Fibroblast of lung (primary cell): Measurements from ENCODE around the gene PGM1. TPM values are rescaled to one million over a fixed set of nuclear protein-coding genes. Genes with fewer than 3 reads are reported as not detected.

ENCODE experiments used
- DNase-seq, 2 donors: peaks; one replicate each; pipeline versions ENCODE4 v3.0.0 to v3.0.0-alpha.2; 2010; ENCODE audit warnings: low read depth in 2 of 2
- H2AFZ ChIP-seq: 2 replicates; pipeline ENCODE4 v1.5.1; 2012; ENCODE audit warnings: low read length, control low read depth, inconsistent platforms
- H3K27ac ChIP-seq: 2 replicates; pipeline ENCODE4 v1.5.1; 2011; ENCODE audit warnings: low read length, control low read depth; ENCODE audit not compliant: insufficient read depth
- H3K27me3 ChIP-seq: 2 replicates; pipeline ENCODE4 v1.5.1; 2011; ENCODE audit warnings: mild to moderate bottlenecking, low read length; ENCODE audit not compliant: control insufficient read depth, insufficient read depth
- H3K36me3 ChIP-seq: 2 replicates; pipeline ENCODE4 v1.5.1; 2011; ENCODE audit warnings: low read length; ENCODE audit not compliant: control insufficient read depth, insufficient read depth
- H3K4me1 ChIP-seq: 2 replicates; pipeline ENCODE4 v1.5.1; 2011; ENCODE audit warnings: low read length; ENCODE audit not compliant: control insufficient read depth, insufficient read depth; ENCODE audit errors: extremely low read depth
- H3K4me2 ChIP-seq: 2 replicates; pipeline ENCODE4 v1.5.1; 2011; ENCODE audit warnings: low read length, control low read depth; ENCODE audit not compliant: insufficient read depth; ENCODE audit errors: extremely low read depth
- H3K4me3 ChIP-seq, 4 experiments: fragments of 200-600 bp in 1 of 4; sonication (generic) in 1 of 4; replicated peaks in 1 of 4; 2 replicates each; pipeline ENCODE4 v1.5.1; 2011 to 2016; ENCODE audit warnings: low read length in 4 of 4, low read depth in 3 of 4, mild to moderate bottlenecking in 3 of 4, control low read depth in 2 of 4, inconsistent platforms in 1 of 4, mixed read lengths in 1 of 4; ENCODE audit not compliant: insufficient read depth in 1 of 4; ENCODE audit errors: control extremely low read depth in 1 of 4
- H3K79me2 ChIP-seq: 2 replicates; pipeline ENCODE4 v1.5.1; 2012; ENCODE audit warnings: mild to moderate bottlenecking, low read length, inconsistent platforms; ENCODE audit not compliant: control insufficient read depth, insufficient read depth
- H3K9ac ChIP-seq: 2 replicates; pipeline ENCODE4 v1.5.1; 2011; ENCODE audit warnings: mild to moderate bottlenecking, low read length, control low read depth; ENCODE audit not compliant: insufficient read depth
- H3K9me3 ChIP-seq: 2 replicates; pipeline ENCODE4 v1.5.1; 2012; ENCODE audit warnings: low read depth, low read length; ENCODE audit not compliant: control insufficient read depth, insufficient read depth
- H4K20me1 ChIP-seq: 2 replicates; pipeline ENCODE4 v1.5.1; 2011; ENCODE audit warnings: low read length; ENCODE audit not compliant: control insufficient read depth, insufficient read depth; ENCODE audit errors: extremely low read depth
- CTCF ChIP-seq, 2 donors: IDR thresholded peaks in 1 of 2; conservative IDR thresholded peaks in 1 of 2; 1 replicate in 1 of 2; 2 replicates in 1 of 2; pipeline ENCODE4 v1.5.1; 2011 to 2012; ENCODE audit warnings: low read length in 2 of 2, control low read depth in 1 of 2, inconsistent platforms in 1 of 2, low read depth in 1 of 2, mild to moderate bottlenecking in 1 of 2
- EZH2 ChIP-seq: IDR thresholded peaks from 2 replicates; pipeline ENCODE4 v1.5.1; 2012; ENCODE audit warnings: low read length, control low read depth, mild to moderate bottlenecking; ENCODE audit errors: missing control alignments
- polyA plus RNA-seq, 2 donors: library from polyadenylated mRNA; depleted of rRNA in 1 of 2; stranded (reverse) in 1 of 2; unstranded in 1 of 2; fragments of >200 nt; gene quantifications; 2 replicates each; pipeline ENCODE4 v1.2.1, GENCODE V29; 2011 to 2012; ENCODE audit warnings: missing spikeins in 1 of 2
- total RNA-seq: library from RNA; depleted of rRNA; stranded (reverse); fragments of >200 nt; gene quantifications from 2 replicates; pipeline ENCODE4 v1.2.1, GENCODE V29; 2014

PGM1 gene
- total and polyA plus RNA-seq, 2 donors (not counting 1 experiment from before 2014, with no cell fraction given): 43.7 to 51.4 TPM

- H2AFZ ChIP-seq: no peak overlapping the region
- no peak for DNase-seq
- no peaks in the 10 kb centered on the region for H3K27me3 ChIP-seq
- no peak overlapping the region for H3K9ac ChIP-seq
- H3K36me3 ChIP-seq: no peaks in the 10 kb centered on the region
- TF ChIP-seq EZH2: no peak
- no peak for TF ChIP-seq CTCF (conservative IDR thresholded peaks at IDR 0.05 in 1 of 2, IDR thresholded peaks at IDR 0.05 in 1 of 2; ENCODE audit: low read depth in 1 of 2, low read length in 2 of 2)
- H4K20me1 ChIP-seq: no peaks in the 10 kb centered on the region
- H3K9me3 ChIP-seq: no peaks in the 10 kb centered on the region
- no peak overlapping the region for H3K27ac ChIP-seq
- no peak overlapping the region for H3K4me2 ChIP-seq
- no peaks in the 10 kb centered on the region for H3K79me2 ChIP-seq
- H3K4me3 ChIP-seq: no peak overlapping the region
- no peaks in the 10 kb centered on the region for H3K4me1 ChIP-seq
Observed at GRCh38 chr1:63641615-63642014, 48.4 kb downstream of the PGM1 start.

- Histone ChIP-seq H3K4me3 (no peak overlapping the region), H3K27me3 (no peaks in the 10 kb centered on the region), H3K9ac (no peak overlapping the region), H3K36me3 (no peaks in the 10 kb centered on the region), H3K79me2 (no peaks in the 10 kb centered on the region), H3K4me2 (no peak overlapping the region), H3K4me1 (no peaks in the 10 kb centered on the region), H4K20me1 (no peaks in the 10 kb centered on the region), H3K9me3 (no peaks in the 10 kb centered on the region), H2AFZ (no peak overlapping the region), H3K27ac (no peak overlapping the region)
- TF ChIP-seq EZH2 (no peak), CTCF (conservative IDR thresholded peaks at IDR 0.05 in 1 of 2, IDR thresholded peaks at IDR 0.05 in 1 of 2; ENCODE audit: low read depth in 1 of 2, low read length in 2 of 2) (no peak)
- DNase-seq: no peak
Observed at GRCh38 chr1:63642901-63643300, 49.7 kb downstream of the PGM1 start.

- Histone ChIP-seq H3K36me3 (no peaks in the 10 kb centered on the region), H3K4me1 (no peaks in the 10 kb centered on the region), H3K27me3 (no peaks in the 10 kb centered on the region), H3K27ac (no peak overlapping the region), H3K4me2 (no peak overlapping the region), H2AFZ (no peak overlapping the region), H3K9me3 (no peaks in the 10 kb centered on the region), H3K79me2 (no peaks in the 10 kb centered on the region), H3K9ac (no peak overlapping the region), H3K4me3 (no peak overlapping the region), H4K20me1 (no peaks in the 10 kb centered on the region)
- DNase-seq: no peak
- TF ChIP-seq EZH2 (no peak), CTCF (conservative IDR thresholded peaks at IDR 0.05 in 1 of 2, IDR thresholded peaks at IDR 0.05 in 1 of 2; ENCODE audit: low read depth in 1 of 2, low read length in 2 of 2) (no peak)
Observed at GRCh38 chr1:63643517-63643916, 50.3 kb downstream of the PGM1 start.
